ENCODE measurements around the gene FBXW5.

- TF ChIP-seq CTCF (IDR thresholded peaks at IDR 0.05; ENCODE audit: low read depth, low read length) (no peak), EZH2phosphoT487 (IDR thresholded peaks at IDR 0.05; ENCODE audit: low read depth) (no peak)
Measured at GRCh38 chr9:136910901-136911245, 33.7 kb downstream of the FBXW5 start.
